ENCODE results near the gene EGFL7. TPM values are rescaled to one million over a fixed set of nuclear protein-coding genes. Genes with fewer than 3 reads are reported as not detected.

Gene EGFL7
- total and polyA plus RNA-seq, 10 of the 15 experiments (the other 5 are each of a cell fraction or from before 2014, with no cell fraction given): 0.06 to 0.46 (median 0.19) TPM; not detected in 5

DNA sequence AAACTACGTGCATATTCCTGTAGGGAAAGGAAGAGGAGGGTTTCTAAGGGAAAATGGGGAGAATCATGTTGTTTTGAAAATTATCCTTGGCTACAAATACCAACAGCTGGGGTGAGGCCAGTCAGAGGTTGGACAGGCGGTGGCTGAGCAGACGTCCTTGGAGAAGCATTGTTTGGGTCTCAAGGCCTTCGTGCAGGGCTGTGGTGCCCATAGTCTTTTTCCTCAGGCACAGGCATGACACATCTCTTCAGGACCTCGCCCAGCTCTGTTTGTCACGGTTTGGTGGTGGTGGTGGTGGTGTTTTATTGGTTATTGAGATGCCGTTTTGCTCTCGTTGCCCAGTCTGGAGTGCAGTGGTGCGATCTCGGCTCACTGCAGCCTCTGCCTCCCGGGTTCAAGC, 27.8 kb upstream of the EGFL7 start:
- RAD21 ChIA-PET (ENCODE audit: unreplicated experiment): interaction anchor here (0.7 kb wide), 1 partner anchor 234 kb away, joined by 3 read pairs; no protein-coding TSS in a partner anchor
- no peak overlapping the region for H3K9ac ChIP-seq (ENCODE audit: control insufficient read depth, insufficient read depth, low read length)
- no peak overlapping the region for H3K4me2 ChIP-seq (ENCODE audit: control insufficient read depth, insufficient read depth)
- ATAC-seq (no peak), DNase-seq (ENCODE audit: low read depth, low spot score) (no peak), FAIRE-seq (no peak)
- no peak overlapping the region for H3K27ac ChIP-seq (ENCODE audit: control insufficient read depth, insufficient read depth)
- intact Hi-C loops (cut with micrococcal nuclease; ENCODE audit: unreplicated experiment) (no loop called here), in situ Hi-C loops (cut with MboI) (no loop called here)
- SMC1A ChIA-PET (ENCODE audit: uncharacterized antibody, unreplicated experiment): interaction anchor here (1.5 to 1.7 kb wide), 2 partner anchors 149 to 151 kb away, joined by 4 read pairs; no protein-coding TSS in a partner anchor
- CTCF ChIA-PET: interaction anchor here (0.6 to 2.7 kb wide), 4 partner anchors 9 to 241 kb away, joined by 3 to 26 read pairs (median 4); no protein-coding TSS in a partner anchor
- H3K36me3 ChIP-seq (ENCODE audit: control insufficient read depth in 2 of 2, insufficient read depth in 2 of 2, low read length in 1 of 2): no peaks in the 10 kb centered on the region
- H3K4me3 ChIP-seq: no peak overlapping the region
- H3K79me2 ChIP-seq (ENCODE audit: control insufficient read depth, insufficient read depth, low read length): no peaks in the 10 kb centered on the region
- no TSS peak for BruUV-seq (replicated peaks)
- no peaks in the 10 kb centered on the region for H3K9me3 ChIP-seq (replicated peaks; ENCODE audit: control insufficient read depth, insufficient read depth, low read length)
- no peaks in the 10 kb centered on the region for H4K20me1 ChIP-seq (ENCODE audit: control insufficient read depth, insufficient read depth)
- no peaks in the 10 kb centered on the region; the same call in 1 of the 2 replicates for H3K4me1 ChIP-seq (ENCODE audit: control insufficient read depth, insufficient read depth, low read length)
- H3K27me3 ChIP-seq (replicated peaks in 1 of 2; ENCODE audit: control insufficient read depth in 2 of 2, insufficient read depth in 2 of 2, low read length in 1 of 2): no peaks in the 10 kb centered on the region; a peak in 2 of 4 replicates
- no peak overlapping the region for H2AFZ ChIP-seq (ENCODE audit: control insufficient read depth, low read depth, low read length)
- 40% methylated on average over 11 of the region's 11 CpGs for WGBS (ENCODE audit: insufficient coverage, insufficient replicate concordance, low lambda C conversion rate, missing lambda C conversion rate)
- no peak for TF ChIP-seq NBN (IDR thresholded peaks at IDR 0.05)
- no peak for TF ChIP-seq WRNIP1 (IDR thresholded peaks at IDR 0.05; ENCODE audit: borderline replicate concordance, low read depth, low read length)
- TF ChIP-seq KLF5 (IDR thresholded peaks at IDR 0.05; ENCODE audit: partially characterized antibody): no peak
- TF ChIP-seq, protein P1, sequence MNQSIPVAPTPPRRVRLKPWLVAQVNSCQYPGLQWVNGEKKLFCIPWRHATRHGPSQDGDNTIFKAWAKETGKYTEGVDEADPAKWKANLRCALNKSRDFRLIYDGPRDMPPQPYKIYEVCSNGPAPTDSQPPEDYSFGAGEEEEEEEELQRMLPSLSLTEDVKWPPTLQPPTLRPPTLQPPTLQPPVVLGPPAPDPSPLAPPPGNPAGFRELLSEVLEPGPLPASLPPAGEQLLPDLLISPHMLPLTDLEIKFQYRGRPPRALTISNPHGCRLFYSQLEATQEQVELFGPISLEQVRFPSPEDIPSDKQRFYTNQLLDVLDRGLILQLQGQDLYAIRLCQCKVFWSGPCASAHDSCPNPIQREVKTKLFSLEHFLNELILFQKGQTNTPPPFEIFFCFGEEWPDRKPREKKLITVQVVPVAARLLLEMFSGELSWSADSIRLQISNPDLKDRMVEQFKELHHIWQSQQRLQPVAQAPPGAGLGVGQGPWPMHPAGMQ (IDR thresholded peaks at IDR 0.05; ENCODE audit: borderline replicate concordance): no peak
- no peak for TF ChIP-seq TCF12 (IDR thresholded peaks at IDR 0.05; ENCODE audit: low read depth, low read length)
- TF ChIP-seq, protein P2, sequence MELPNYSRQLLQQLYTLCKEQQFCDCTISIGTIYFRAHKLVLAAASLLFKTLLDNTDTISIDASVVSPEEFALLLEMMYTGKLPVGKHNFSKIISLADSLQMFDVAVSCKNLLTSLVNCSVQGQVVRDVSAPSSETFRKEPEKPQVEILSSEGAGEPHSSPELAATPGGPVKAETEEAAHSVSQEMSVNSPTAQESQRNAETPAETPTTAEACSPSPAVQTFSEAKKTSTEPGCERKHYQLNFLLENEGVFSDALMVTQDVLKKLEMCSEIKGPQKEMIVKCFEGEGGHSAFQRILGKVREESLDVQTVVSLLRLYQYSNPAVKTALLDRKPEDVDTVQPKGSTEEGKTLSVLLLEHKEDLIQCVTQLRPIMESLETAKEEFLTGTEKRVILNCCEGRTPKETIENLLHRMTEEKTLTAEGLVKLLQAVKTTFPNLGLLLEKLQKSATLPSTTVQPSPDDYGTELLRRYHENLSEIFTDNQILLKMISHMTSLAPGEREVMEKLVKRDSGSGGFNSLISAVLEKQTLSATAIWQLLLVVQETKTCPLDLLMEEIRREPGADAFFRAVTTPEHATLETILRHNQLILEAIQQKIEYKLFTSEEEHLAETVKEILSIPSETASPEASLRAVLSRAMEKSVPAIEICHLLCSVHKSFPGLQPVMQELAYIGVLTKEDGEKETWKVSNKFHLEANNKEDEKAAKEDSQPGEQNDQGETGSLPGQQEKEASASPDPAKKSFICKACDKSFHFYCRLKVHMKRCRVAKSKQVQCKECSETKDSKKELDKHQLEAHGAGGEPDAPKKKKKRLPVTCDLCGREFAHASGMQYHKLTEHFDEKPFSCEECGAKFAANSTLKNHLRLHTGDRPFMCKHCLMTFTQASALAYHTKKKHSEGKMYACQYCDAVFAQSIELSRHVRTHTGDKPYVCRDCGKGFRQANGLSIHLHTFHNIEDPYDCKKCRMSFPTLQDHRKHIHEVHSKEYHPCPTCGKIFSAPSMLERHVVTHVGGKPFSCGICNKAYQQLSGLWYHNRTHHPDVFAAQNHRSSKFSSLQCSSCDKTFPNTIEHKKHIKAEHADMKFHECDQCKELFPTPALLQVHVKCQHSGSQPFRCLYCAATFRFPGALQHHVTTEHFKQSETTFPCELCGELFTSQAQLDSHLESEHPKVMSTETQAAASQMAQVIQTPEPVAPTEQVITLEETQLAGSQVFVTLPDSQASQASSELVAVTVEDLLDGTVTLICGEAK (IDR thresholded peaks at IDR 0.05; ENCODE audit: borderline replicate concordance): no peak
- TF ChIP-seq POLR2AphosphoS2 (IDR thresholded peaks at IDR 0.05; ENCODE audit: low read depth, low read length): no peak
- no peak for TF ChIP-seq KAT2A (conservative IDR thresholded peaks at IDR 0.05; ENCODE audit: control insufficient read depth, low read depth, low read length)
- no peak for TF ChIP-seq SRF (IDR thresholded peaks at IDR 0.05; ENCODE audit: low read depth in 2 of 2, low read length in 2 of 2)
- TF ChIP-seq IRF4 (IDR thresholded peaks at IDR 0.05; ENCODE audit: low read depth, low read length): no peak
- no peak for TF ChIP-seq ZNF622 (IDR thresholded peaks at IDR 0.05)
- TF ChIP-seq, protein P3, sequence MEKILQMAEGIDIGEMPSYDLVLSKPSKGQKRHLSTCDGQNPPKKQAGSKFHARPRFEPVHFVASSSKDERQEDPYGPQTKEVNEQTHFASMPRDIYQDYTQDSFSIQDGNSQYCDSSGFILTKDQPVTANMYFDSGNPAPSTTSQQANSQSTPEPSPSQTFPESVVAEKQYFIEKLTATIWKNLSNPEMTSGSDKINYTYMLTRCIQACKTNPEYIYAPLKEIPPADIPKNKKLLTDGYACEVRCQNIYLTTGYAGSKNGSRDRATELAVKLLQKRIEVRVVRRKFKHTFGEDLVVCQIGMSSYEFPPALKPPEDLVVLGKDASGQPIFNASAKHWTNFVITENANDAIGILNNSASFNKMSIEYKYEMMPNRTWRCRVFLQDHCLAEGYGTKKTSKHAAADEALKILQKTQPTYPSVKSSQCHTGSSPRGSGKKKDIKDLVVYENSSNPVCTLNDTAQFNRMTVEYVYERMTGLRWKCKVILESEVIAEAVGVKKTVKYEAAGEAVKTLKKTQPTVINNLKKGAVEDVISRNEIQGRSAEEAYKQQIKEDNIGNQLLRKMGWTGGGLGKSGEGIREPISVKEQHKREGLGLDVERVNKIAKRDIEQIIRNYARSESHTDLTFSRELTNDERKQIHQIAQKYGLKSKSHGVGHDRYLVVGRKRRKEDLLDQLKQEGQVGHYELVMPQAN (conservative IDR thresholded peaks at IDR 0.05): no peak
- no peak for TF ChIP-seq TCF7 (IDR thresholded peaks at IDR 0.05; ENCODE audit: borderline replicate concordance)
- no peak for TF ChIP-seq SIX5 (IDR thresholded peaks at IDR 0.05; ENCODE audit: low read depth, low read length, severe bottlenecking)
- TF ChIP-seq, protein P4, sequence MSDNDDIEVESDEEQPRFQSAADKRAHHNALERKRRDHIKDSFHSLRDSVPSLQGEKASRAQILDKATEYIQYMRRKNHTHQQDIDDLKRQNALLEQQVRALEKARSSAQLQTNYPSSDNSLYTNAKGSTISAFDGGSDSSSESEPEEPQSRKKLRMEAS (IDR thresholded peaks at IDR 0.05; ENCODE audit: low read depth, low read length): no peak
- TF ChIP-seq JUNB (IDR thresholded peaks at IDR 0.05): no peak
- TF ChIP-seq MYB (IDR thresholded peaks at IDR 0.05; ENCODE audit: borderline replicate concordance, low read depth, low read length): no peak
- POLR2A ChIA-PET: no interaction called here

Data from GM12878 (cell line).